ENCODE results near the gene C2orf92.

- TF ChIP-seq BACH2 (CRISPR knock-in tag; IDR thresholded peaks at IDR 0.05; ENCODE audit: borderline replicate concordance): no peak
- no peak for TF ChIP-seq RARB (CRISPR knock-in tag; IDR thresholded peaks at IDR 0.05)
Measured at GRCh38 chr2:97701851-97702465, 32.4 kb downstream of the C2orf92 start.
